Measurements from ENCODE around the gene KCNQ1. TPM values are rescaled to one million over a fixed set of nuclear protein-coding genes. Genes with fewer than 3 reads are reported as not detected.

KCNQ1 gene
- total and polyA plus RNA-seq, 9 of the 15 experiments (the other 6 are each of a cell fraction or from before 2014, with no cell fraction given) = 0.44 TPM; not detected in 8

DNA sequence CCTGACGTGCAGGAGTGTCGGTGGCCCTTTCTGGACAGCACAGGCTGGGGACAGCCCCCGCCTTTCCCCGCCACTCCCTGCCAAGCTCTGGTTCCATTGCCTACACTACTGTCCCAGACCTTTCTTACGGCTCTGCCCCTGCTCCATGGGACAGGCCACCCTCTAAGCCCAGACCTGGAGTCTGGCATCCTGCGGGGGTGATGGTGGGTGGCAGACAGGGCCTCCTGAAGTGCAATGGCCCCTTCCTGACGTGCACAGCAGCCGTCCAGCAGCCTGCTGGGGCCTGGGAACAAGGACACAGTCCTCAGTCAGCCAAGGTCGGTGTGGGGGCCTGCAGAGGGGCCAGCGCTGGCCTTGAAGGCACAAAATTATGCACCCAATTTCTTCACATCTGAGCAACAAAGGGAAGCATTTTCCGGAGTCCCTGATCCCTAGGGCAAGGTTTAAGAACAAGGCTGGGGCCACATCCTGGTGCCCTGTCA is 334.7 kb downstream of the KCNQ1 start (continued):
- TF ChIP-seq CBX8 (IDR thresholded peaks at IDR 0.05; ENCODE audit: borderline replicate concordance, extremely low read depth, low read depth, low read length, poor library complexity, severe bottlenecking) (no peak), ZFX (CRISPR knock-in tag; IDR thresholded peaks at IDR 0.05) (peak; percentile 52; the same call in 1 of the 2 replicates), RFX1 (IDR thresholded peaks at IDR 0.05) (no peak), PYGO2 (tag; IDR thresholded peaks at IDR 0.05) (no peak), NFIC (IDR thresholded peaks at IDR 0.05) (no peak), RBM14 (IDR thresholded peaks at IDR 0.05; ENCODE audit: borderline replicate concordance, insufficient read depth, low read depth, low read length) (no peak), MIER1 (IDR thresholded peaks at IDR 0.05; ENCODE audit: low read depth) (no peak), NR4A1 (CRISPR knock-in tag; IDR thresholded peaks at IDR 0.05) (no peak), NR4A1 (tag; IDR thresholded peaks at IDR 0.05) (no peak), ZBTB7A (IDR thresholded peaks at IDR 0.05; ENCODE audit: borderline replicate concordance, control insufficient read depth, low read depth, low read length) (peak; percentile 28; the same call in 1 of the 2 replicates), NFRKB (IDR thresholded peaks at IDR 0.05; ENCODE audit: low read depth) (no peak), TRIM24 (IDR thresholded peaks at IDR 0.05) (no peak)
- TF ChIP-seq, protein P1, sequence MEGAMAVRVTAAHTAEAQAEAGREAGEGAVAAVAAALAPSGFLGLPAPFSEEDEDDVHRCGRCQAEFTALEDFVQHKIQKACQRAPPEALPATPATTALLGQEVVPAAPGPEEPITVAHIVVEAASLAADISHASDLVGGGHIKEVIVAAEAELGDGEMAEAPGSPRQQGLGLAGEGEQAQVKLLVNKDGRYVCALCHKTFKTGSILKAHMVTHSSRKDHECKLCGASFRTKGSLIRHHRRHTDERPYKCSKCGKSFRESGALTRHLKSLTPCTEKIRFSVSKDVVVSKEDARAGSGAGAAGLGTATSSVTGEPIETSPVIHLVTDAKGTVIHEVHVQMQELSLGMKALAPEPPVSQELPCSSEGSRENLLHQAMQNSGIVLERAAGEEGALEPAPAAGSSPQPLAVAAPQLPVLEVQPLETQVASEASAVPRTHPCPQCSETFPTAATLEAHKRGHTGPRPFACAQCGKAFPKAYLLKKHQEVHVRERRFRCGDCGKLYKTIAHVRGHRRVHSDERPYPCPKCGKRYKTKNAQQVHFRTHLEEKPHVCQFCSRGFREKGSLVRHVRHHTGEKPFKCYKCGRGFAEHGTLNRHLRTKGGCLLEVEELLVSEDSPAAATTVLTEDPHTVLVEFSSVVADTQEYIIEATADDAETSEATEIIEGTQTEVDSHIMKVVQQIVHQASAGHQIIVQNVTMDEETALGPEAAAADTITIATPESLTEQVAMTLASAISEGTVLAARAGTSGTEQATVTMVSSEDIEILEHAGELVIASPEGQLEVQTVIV (CRISPR knock-in tag; IDR thresholded peaks at IDR 0.05; ENCODE audit: borderline replicate concordance) = no peak
- TF ChIP-seq, protein P2, sequence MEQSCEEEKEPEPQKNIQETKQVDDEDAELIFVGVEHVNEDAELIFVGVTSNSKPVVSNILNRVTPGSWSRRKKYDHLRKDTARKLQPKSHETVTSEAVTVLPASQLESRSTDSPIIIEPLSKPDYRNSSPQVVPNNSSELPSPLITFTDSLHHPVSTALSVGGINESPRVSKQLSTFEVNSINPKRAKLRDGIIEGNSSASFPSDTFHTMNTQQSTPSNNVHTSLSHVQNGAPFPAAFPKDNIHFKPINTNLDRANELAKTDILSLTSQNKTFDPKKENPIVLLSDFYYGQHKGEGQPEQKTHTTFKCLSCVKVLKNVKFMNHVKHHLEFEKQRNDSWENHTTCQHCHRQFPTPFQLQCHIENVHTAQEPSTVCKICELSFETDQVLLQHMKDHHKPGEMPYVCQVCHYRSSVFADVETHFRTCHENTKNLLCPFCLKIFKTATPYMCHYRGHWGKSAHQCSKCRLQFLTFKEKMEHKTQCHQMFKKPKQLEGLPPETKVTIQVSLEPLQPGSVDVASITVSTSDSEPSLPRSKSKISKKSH (CRISPR knock-in tag; IDR thresholded peaks at IDR 0.05) = no peak
- TF ChIP-seq, protein P3, sequence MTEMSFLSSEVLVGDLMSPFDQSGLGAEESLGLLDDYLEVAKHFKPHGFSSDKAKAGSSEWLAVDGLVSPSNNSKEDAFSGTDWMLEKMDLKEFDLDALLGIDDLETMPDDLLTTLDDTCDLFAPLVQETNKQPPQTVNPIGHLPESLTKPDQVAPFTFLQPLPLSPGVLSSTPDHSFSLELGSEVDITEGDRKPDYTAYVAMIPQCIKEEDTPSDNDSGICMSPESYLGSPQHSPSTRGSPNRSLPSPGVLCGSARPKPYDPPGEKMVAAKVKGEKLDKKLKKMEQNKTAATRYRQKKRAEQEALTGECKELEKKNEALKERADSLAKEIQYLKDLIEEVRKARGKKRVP (CRISPR knock-in tag; IDR thresholded peaks at IDR 0.05) = 0 out of 2 replicates have a peak, but pooled peaks have one; percentile 15
- TF ChIP-seq, protein P4, sequence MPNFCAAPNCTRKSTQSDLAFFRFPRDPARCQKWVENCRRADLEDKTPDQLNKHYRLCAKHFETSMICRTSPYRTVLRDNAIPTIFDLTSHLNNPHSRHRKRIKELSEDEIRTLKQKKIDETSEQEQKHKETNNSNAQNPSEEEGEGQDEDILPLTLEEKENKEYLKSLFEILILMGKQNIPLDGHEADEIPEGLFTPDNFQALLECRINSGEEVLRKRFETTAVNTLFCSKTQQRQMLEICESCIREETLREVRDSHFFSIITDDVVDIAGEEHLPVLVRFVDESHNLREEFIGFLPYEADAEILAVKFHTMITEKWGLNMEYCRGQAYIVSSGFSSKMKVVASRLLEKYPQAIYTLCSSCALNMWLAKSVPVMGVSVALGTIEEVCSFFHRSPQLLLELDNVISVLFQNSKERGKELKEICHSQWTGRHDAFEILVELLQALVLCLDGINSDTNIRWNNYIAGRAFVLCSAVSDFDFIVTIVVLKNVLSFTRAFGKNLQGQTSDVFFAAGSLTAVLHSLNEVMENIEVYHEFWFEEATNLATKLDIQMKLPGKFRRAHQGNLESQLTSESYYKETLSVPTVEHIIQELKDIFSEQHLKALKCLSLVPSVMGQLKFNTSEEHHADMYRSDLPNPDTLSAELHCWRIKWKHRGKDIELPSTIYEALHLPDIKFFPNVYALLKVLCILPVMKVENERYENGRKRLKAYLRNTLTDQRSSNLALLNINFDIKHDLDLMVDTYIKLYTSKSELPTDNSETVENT (CRISPR knock-in tag; IDR thresholded peaks at IDR 0.05) = no peak
- TF ChIP-seq, protein P5, sequence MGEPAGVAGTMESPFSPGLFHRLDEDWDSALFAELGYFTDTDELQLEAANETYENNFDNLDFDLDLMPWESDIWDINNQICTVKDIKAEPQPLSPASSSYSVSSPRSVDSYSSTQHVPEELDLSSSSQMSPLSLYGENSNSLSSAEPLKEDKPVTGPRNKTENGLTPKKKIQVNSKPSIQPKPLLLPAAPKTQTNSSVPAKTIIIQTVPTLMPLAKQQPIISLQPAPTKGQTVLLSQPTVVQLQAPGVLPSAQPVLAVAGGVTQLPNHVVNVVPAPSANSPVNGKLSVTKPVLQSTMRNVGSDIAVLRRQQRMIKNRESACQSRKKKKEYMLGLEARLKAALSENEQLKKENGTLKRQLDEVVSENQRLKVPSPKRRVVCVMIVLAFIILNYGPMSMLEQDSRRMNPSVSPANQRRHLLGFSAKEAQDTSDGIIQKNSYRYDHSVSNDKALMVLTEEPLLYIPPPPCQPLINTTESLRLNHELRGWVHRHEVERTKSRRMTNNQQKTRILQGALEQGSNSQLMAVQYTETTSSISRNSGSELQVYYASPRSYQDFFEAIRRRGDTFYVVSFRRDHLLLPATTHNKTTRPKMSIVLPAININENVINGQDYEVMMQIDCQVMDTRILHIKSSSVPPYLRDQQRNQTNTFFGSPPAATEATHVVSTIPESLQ (CRISPR knock-in tag; IDR thresholded peaks at IDR 0.05) = no peak
